ENCODE measurements around the gene FGD4.

FGD4 gene

DNA sequence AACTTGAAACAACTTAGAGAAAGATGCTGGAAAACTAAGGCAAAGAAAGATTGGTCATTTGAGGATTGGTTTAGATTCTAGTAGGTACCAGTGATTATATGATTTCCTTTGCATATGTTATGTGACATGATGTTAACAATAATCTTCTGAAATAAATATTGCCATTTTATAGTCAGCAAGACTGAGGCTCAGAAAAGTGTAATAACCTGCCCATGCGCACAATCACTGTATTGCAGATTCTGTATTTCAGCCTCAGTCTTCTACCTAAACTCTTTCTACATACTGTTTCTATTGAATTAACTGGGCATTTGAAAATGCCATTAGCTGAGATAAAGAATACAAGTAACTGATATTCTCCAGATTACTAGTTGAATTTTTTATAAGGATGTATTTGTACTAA is 61.3 kb downstream of the FGD4 start:
- no peak for DNase-seq

DNA sequence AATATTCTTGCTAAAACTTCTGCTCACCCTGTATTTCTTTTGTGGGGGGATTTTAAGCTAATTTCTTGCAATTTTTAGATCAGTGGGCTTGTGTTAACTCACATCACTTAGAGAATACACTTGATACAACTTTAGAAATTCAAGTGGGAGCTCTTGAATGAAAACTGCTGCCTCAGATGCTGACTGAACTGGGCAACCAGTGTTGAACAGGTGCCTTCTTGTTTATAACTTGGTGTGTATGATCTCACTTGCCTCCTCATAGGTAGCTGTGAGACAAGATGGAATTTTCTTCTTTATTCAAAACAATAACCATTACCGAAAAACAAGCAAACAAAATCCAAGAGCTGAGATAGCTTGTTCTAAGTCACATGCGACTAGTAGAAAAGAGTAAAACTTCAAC is 63.5 kb downstream of the FGD4 start:
- no peak for DNase-seq

DNA sequence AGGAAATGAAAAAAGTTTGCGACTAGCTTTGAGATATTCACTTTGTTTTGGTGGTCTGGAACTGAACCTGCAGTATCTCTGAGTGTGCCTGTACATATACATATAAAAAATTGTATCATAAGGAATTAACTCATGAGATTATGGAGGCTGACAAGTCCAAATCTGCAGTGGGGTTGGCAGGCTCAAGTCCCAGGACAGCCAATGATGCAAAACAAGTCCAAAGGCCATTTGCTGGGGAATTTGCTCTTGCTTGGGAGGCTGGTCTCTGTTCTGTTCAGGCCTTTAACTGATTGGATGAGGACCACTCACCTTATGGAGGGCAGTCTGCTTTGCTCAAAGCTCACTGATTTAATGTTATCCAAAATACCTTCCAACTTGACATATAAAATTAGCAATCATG is 66.8 kb downstream of the FGD4 start:
- DNase-seq: no peak

DNA sequence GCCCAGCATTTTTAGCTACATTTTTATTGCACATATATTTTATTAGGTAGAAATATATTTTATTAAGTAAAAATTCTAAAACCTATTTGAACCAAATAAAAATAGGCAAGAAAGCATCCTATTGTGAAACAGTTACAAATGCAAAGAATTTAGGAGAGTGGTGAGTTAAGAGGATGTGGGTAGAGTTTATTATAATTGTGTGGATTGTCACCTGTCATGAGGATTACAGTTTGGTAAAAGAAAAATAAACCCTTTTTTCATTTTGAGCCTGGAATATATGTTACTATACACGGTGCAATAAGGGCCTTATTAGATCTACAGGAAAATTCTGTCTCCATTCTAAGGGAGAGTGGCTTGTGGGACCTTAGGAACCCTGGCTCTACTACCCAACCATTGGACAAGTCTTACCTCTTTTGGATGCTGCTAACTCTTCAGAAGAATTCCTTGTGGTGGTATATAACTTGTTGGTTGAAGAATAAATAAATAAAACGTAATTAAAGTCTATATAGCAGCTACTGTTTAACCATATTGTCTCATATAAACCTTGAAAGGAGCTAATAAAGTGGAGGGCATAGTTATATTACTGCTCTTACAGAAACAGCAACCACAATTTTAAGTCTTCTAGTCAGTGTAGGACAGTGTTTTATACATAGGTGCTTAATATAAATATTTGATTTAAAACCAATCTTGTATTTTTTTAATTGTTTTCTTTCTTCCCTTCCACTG is 67.8 kb downstream of the FGD4 start:
- DNase-seq: no peak

DNA sequence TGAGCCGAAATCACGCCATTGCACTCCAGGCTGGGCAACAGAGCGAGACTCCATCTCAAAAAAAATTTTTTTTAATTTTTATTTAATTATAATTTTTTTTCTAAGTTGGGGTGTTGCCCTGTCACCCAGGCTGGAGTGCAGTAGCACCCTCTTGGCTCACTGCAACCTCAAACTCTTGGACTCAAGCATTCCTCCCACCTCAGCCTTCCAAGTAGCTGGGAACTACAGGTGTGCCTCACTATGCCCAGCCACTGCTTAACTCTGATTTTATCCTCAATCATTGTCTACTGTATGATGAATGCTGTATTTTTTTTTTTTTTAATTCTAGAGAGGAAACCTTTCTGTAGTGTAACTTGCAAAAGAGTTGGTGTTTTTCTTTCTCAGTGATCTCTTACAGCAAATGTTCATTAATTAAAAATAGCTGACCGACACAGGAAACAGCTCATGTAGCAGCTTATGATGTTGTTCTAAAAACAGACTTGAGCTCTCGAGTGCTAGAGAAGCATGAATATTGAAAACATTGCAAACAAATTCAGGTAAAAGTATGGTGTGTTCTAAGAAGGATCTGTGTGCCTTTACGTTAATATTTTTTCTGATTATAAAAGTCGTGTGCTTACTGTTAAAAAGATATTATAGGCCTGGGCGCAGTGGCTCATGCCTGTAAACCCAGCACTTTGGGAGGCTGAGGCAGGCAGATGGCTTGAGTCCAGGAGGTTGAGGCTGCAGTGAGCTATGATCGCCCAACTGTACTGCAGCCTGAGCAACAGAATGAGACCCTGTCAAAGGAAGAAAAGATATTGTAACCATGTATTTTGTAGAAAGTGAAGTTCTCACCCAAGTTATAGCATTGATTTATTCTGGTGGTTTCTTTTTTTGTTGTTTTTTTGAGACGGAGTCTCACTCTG is 68.9 kb downstream of the FGD4 start:
- no peak for DNase-seq

DNA sequence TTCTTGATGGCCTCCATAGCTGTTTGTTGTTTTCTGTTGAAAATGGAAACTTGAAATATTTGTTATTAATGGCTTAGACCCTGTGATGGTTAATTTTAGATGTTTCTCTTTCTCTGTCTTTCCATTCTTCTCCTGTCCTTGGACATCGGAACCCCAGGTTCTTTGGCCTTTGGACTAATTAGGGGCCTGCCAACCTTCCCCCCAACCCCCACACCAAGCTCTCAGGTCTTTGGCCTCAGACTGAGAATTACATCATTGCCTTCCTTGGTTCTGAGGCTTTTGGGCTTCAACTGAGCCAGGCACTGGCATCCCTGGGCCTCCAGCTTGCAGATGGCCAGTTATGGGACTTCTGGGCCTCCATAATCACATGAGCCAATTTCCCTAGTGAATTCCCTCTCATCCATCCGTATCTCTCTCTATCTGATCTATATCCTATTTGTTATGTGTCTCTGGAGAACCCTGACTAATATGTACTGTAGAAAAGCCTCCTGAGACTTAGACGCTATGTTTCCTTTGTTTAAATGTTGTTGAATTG is 71.6 kb downstream of the FGD4 start:
- DNase-seq: no peak

DNA sequence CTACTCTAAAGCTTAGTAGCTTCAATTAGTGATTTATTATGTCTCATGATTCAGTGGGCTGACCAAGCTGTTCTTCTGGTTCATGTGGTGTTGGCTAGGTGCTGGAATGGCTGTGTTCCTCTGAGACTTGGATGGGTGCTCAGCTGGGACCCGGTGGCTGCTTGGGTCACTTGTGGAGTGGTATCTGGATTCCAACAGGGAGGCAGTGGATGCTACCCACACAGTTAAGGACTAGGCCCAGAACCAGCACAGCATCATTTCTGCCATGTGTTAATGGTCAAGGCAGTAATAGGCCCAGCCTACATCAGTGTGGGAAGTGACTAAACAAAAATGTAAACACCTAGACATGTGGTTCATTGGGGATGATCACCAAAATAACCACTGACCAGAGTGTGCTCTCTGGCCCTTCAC is 72.2 kb downstream of the FGD4 start:
- DNase-seq: no peak

DNA sequence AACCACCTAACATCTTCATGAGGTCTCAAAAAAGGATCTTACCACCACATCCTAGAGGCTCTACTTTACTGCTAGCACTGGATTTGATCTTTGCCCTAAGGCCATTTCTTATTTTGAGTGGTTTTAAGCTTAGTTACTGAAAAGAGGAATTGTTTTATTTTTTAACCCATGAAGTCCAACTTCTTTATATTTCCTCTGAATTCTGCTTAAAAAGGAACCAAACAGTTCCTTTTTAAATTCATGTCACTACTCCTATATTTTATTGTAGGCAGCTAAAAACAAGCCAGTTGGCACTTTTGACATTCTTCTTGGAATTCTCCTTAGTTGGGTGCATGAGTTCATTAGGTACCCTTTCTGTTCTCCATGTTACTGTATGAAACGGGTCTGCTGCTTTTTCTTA is 76.4 kb downstream of the FGD4 start:
- no peak for DNase-seq

DNA sequence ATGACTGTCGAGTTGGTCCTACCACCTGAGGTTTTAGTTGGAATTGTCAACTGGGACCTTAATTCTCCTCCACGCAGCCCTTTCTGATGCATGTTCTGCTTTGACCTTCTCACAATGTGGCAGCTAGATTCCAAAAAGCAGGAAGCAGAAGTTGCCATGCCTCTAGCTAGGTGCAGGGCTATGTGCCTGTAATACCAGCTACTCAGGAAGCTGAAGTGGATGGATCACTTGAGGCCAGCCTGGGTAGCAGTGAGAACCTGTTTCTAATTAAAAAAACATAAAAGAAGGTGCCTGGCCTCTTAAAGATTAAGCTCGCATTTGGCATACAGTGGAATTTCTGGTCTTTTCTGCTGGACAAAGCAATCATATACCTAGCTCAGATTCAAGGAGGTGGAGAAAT is 77.1 kb downstream of the FGD4 start:
- DNase-seq: no peak

DNA sequence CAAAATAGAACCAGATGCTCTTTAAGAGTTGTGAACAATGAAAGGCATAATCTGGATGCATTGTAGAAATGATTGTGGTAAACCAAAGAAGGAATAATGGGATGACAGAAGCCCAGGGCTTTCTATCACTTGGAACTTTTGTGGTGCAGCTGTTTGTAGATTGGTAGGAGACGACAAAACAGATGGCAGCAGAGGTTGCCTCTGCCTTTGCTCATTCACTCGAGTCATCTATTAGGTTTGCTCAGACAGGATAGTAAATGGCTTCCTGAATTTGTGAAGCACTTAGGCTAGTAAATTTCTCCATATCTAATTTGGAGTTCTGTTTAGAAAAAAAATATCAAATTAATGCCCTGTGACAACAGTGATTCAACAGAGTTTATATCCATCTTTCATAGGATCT is 78.4 kb downstream of the FGD4 start:
- DNase-seq: no peak

DNA sequence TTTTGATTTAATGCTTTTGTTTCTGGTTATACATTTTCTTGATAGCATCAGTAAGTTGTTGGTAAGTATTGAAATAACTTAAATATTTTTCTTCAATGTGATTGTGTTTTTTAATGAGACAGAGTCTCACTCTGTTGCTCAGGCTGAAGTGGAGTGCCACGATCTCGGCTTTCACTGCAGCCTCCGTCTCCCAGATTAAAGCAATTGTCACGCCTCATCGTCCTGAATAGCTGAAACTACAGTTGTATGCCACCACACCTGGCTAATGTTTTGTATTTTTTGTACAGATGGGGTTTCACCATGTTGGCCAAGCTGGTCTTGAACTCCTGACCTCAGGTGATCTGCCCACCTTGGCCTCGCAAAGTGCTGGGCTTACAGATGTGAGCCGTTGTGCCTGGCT is 78.8 kb downstream of the FGD4 start:
- DNase-seq: no peak

DNA sequence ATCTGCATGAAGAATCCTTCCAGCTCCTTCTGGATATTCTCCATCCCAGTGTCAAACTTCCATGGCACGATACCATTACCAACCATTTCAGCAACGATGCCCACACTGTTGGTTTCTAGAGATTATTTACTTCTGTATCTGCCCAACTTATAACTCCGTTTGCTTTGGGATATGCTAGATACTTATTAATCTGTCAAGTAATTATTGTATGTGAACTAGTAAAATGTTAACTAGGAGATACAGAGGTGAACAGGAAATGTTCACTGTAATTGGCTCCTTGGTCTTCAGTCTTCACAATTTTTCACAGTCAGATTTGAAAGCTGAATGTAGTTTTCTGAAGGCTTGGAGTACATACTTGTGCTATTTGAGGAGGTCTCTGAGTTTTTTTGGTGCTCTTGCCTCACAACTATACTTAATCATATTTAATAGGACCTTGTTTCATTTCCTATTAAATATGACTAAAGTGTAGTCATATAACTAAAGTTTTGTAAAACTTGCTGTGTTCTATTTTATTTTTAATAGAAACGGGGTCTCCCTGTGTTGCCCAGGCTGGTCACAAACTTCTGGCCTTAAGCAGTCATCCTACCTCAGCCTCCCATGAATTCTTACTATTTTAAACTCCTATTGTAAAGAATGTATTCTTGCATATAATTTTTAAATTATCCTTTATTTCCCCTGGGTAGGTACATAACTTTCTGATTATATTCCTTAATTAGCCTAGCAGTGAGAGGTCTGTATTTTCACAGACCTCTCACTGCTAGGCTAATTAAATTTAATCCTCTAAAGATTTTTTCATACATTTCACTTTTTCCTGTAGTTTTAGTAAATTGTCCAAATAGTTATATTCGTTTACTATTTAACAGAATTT is 79.7 kb downstream of the FGD4 start:
- no peak for DNase-seq

DNA sequence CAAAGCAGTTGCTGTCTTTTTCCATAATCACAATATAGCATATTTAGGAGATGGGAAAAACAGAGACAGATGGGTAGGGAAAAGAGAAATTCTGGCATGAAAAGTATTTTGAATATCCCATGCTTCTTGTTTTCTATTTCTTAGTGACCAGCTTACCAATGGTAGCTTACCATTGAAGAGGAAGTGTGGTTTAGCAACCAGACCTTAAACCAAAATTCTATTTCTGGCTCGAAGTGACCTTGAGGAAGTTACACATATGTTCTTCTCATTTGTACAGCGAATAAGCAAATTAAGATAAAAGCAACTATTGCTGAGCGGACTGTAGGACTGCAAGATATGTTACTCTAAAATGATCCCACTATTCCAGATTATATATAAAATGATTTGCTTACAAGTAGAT is 82.9 kb downstream of the FGD4 start:
- DNase-seq: no peak

DNA sequence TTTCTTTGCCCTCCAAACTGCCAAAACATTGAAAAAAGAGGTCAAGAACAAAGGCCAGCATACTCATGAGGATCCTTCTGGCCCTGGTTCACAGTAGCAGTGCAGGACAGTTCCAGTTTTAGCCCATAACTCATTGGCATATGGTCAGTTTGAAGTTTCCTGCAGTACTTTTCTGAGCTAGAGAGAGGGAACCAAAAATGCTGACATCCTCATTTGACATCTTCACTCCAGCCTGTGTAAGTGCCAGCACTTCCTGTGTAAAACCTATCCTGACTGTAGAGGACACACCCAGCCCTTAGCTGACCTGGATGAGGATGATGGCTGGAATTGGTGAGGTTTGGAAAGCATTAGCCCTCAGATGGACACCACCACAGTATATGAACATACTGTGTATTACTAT is 84.1 kb downstream of the FGD4 start:
- DNase-seq: no peak

DNA sequence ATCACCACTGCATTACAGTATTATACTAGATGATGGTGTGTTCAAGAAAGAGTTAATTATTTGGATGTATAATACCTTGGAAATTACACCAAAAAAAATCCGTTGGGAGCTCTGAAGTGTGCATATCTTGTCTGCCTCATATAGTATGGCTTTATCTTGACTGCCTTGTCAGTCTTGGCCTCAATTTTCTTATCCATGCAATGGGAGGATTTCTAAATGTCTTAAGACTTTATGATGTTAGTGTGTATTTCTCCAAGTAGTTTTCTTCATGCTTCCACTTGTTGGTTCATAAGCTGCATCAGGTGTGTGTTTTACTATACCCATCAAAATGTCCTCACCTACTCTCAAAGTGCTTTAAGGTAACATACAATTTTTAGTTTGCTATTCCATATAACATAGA is 84.6 kb downstream of the FGD4 start:
- DNase-seq: no peak

DNA sequence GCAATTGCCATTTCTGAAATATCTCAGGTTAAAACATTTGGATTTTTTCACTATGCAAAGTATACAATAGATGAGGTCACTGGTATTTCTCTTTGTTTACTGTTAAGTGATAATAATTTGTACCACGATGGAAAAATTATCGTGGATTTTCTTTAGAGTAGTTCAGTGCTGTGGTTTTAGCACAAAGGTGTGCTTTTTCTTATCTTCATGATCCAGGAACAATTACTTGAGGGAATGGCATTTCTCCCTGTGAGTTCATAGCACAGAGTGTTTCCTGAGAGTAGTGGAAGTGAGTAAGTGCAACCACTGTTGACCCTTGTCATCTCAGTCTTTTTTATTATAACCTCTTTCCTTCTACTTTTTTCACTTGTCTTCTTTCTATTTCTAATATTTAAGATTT is 86.8 kb downstream of the FGD4 start:
- no peak for DNase-seq

DNA sequence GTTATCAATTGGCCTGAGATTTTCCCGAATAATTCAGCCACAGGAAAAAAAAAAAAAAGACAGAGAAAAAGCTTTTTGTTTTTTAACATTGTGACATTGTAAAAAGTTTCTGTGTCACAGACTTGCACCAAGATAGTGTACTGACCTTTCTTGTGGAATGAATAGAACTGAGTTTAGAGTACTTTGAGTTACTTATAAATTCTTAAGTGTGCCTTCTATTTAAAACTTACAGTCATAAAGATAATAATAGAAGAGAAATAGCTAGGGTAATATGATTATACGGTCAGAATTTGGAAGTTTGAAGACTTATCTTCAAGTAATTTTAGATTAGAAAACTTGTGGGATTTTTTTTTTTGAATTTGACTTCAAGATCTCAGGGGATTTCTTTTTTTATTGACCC is 88.8 kb downstream of the FGD4 start:
- no peak for DNase-seq

DNA sequence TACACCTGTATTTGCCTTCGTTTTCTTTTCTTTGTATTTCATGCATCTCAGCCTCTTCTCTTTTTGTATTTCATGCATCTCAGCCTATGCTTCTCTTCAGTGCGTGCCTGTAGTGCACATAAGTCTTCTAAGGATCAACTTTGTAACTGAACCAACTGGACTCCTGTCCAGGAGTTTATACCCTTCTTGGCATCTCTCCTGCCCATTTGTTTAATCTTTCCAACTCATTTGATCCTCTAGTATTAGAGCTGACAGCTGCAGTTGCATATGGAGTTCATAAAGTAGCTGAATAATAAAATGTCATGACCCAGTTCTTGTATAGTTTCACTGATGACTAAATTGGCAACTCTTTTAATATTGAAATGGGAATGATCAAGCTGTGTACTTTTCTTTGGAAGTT is 89.7 kb downstream of the FGD4 start:
- no peak for DNase-seq

DNA sequence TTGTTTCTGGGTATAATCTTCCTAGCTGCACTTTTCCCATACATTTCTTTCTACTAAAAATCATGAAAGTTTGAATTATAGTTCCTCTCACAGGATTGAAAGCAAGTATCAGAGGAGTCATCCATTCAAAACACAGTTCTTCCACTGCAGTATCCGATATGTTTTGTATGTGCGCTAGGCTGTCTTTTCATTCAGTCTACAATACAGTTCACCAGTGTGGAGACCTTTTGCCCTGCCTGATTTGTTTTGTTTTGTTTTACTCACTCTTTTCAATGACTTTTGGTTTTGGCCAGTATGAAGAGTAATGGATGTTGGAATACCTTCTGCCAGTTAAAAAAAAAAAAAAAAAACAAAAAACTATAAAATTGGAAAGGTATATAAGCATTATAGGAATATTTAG is 91.4 kb downstream of the FGD4 start:
- DNase-seq: no peak

DNA sequence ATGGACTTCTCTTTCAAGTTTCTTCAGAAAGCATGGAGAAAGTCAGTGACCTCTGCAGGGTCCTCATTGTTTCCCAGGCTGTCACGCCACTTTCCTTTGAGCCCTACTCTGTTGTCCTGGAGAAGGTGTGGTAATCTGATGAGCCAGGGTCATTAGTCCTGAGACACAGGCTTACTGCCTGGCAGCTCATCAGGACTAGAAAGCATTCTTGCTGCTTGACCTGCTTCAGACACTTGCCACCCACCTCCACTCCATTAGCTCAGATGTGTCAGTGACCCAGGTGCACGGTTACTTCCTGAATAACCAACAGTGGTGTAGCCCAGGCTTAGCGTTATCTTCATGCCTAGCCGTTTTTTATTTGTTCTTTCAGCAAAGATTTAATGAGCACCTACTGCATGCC is 93.9 kb downstream of the FGD4 start:
- no peak for DNase-seq

DNA sequence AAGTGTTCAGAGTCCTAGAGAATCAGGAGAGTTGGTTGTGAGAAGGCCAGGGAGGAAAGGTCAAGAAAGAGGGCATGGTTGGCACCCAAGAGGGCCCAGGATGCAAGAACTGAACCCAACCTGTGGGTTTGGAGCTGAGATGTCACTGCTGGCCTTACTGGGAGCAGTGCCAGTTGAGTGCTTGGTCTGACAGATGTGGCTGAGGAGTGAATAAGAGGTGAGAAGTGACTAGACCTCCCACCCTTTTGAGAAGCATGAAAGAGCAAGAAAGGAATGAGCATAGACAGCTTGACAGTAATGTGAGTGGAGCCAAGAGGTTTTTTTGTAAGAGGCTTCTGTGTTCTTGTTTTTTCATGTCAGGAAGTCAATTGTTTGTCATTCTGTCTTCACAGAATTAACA is 95.3 kb downstream of the FGD4 start:
- no peak for DNase-seq

DNA sequence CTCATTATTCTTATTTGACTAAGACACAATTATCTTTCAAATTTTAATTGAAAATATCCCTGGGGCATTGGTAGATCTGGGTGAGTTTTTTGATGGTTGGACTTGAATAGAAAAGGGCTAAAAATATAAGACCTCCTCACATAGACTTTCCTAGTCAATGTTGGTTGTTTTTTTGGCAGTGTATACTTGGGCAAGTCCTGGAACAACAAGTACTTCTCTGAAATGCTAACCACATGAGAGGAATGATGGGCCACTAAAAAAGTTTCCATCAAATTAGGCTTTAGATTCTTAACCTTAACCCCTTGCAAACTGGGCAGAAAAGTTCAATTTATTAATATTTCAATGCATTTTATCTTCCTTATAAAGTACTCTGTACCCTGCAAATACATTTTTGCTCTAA is 97.6 kb downstream of the FGD4 start:
- no peak for DNase-seq

DNA sequence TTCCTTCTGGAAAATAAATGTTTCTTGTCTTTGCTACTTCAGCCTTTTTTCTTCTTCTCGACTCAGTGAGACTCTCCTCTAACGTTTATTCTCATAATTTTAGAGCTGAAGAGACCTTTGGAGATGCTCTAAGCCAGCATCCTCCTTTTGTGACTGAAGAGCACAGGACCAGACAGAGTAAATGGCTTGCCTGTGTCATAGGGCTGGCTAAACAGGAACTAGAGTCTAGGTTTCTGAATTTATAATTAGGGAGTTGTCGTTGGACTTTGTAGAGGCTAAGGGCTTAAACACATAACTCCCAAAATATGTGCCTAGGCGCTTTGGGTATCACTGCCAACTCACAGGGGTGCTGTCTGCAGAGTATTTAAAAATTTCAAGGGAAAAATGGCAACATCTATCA is 98.5 kb downstream of the FGD4 start:
- no peak for DNase-seq
